Measurements from ENCODE around the gene WNT9B. TPM values are rescaled to one million over a fixed set of nuclear protein-coding genes. Genes with fewer than 3 reads are reported as not detected.

WNT9B gene
- total and polyA plus RNA-seq, 2 of the 13 experiments (the other 11 are each of a cell fraction or from before 2014, with no cell fraction given), result not detected

DNA sequence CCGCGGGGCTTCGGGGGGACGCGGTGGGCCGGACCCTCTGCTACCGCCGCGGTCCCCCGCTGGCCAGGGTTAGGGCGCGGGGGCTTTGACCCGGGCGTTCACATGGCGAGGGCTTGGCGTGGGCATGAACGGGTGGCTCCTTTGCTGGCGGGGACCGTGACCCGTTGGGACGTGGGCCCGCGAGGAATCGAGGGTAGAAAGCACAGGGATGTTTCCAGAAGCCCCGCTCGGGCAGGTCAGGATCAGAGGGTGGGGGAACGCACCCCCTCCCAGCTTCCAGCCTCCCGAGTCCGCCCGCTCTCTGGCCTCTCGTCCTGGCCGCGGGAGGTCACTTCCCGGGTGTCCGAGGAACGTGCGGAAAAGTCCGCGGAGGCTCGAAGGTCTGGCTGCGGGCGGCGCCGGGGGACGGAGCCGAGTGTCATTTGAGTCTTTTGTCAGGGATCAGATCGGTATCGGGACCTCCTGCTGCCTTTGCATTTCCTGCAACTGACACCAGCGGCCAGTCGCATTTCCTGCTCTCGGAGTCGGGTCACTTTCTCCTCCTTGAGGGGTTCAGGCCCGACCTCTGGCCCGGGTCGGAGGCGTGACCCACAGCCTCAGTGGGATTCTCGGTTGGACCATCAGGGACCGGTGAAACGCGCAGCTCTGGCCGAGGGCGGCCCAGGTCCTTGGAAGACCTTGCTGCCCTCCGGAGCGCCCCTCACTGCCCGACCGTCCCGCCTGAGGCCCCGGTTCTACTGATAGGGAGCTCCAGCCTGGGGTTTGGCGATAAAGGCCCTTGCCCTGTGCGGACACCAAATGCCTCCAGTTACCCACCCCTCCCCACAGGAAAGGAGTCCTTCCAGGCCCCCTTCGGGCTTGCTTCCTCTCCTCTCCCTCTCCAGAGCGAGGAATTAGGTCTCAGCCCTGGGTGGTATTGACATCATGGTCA, 32.2 kb upstream of the WNT9B start (continued):
- peak; percentile 21 for TF ChIP-seq HNRNPLL (IDR thresholded peaks at IDR 0.05; ENCODE audit: low read depth, low read length, poor library complexity, severe bottlenecking)
- 0 out of 2 replicates have a peak, but pooled peaks have one; percentile 20 for TF ChIP-seq ZNF782 (CRISPR knock-in tag; IDR thresholded peaks at IDR 0.05; ENCODE audit: borderline replicate concordance)
- TF ChIP-seq NRL (CRISPR knock-in tag; IDR thresholded peaks at IDR 0.05; ENCODE audit: borderline replicate concordance), result peak; percentile 76; the same call in 1 of the 2 replicates
- TF ChIP-seq, protein P1, sequence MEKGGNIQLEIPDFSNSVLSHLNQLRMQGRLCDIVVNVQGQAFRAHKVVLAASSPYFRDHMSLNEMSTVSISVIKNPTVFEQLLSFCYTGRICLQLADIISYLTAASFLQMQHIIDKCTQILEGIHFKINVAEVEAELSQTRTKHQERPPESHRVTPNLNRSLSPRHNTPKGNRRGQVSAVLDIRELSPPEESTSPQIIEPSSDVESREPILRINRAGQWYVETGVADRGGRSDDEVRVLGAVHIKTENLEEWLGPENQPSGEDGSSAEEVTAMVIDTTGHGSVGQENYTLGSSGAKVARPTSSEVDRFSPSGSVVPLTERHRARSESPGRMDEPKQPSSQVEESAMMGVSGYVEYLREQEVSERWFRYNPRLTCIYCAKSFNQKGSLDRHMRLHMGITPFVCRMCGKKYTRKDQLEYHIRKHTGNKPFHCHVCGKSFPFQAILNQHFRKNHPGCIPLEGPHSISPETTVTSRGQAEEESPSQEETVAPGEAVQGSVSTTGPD (CRISPR knock-in tag; IDR thresholded peaks at IDR 0.05), result no peak
- TF ChIP-seq, protein P2, sequence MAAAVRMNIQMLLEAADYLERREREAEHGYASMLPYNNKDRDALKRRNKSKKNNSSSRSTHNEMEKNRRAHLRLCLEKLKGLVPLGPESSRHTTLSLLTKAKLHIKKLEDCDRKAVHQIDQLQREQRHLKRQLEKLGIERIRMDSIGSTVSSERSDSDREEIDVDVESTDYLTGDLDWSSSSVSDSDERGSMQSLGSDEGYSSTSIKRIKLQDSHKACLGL (CRISPR knock-in tag; IDR thresholded peaks at IDR 0.05), result no peak
- TF ChIP-seq ARHGAP35 (CRISPR knock-in tag; IDR thresholded peaks at IDR 0.05; ENCODE audit: borderline replicate concordance), result no peak
- TF ChIP-seq, protein P3, sequence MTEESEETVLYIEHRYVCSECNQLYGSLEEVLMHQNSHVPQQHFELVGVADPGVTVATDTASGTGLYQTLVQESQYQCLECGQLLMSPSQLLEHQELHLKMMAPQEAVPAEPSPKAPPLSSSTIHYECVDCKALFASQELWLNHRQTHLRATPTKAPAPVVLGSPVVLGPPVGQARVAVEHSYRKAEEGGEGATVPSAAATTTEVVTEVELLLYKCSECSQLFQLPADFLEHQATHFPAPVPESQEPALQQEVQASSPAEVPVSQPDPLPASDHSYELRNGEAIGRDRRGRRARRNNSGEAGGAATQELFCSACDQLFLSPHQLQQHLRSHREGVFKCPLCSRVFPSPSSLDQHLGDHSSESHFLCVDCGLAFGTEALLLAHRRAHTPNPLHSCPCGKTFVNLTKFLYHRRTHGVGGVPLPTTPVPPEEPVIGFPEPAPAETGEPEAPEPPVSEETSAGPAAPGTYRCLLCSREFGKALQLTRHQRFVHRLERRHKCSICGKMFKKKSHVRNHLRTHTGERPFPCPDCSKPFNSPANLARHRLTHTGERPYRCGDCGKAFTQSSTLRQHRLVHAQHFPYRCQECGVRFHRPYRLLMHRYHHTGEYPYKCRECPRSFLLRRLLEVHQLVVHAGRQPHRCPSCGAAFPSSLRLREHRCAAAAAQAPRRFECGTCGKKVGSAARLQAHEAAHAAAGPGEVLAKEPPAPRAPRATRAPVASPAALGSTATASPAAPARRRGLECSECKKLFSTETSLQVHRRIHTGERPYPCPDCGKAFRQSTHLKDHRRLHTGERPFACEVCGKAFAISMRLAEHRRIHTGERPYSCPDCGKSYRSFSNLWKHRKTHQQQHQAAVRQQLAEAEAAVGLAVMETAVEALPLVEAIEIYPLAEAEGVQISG (CRISPR knock-in tag; IDR thresholded peaks at IDR 0.05), result no peak
- no peak for TF ChIP-seq SNAI1 (CRISPR knock-in tag; IDR thresholded peaks at IDR 0.05; ENCODE audit: borderline replicate concordance)
- no peak for TF ChIP-seq BRCA1 (CRISPR knock-in tag; IDR thresholded peaks at IDR 0.05)
- no peak for TF ChIP-seq ZMYM4 (CRISPR knock-in tag; IDR thresholded peaks at IDR 0.05)
- TF ChIP-seq FOXC1 (CRISPR knock-in tag; IDR thresholded peaks at IDR 0.05; ENCODE audit: borderline replicate concordance), result no peak
- TF ChIP-seq TARDBP (CRISPR knock-in tag; IDR thresholded peaks at IDR 0.05), result 0 out of 2 replicates have a peak, but pooled peaks have one; percentile 31
- no peak for TF ChIP-seq ZNF644 (CRISPR knock-in tag; IDR thresholded peaks at IDR 0.05; ENCODE audit: low read depth)
- TF ChIP-seq, protein P4, sequence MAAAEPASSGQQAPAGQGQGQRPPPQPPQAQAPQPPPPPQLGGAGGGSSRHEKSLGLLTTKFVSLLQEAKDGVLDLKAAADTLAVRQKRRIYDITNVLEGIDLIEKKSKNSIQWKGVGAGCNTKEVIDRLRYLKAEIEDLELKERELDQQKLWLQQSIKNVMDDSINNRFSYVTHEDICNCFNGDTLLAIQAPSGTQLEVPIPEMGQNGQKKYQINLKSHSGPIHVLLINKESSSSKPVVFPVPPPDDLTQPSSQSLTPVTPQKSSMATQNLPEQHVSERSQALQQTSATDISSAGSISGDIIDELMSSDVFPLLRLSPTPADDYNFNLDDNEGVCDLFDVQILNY (CRISPR knock-in tag; conservative IDR thresholded peaks at IDR 0.05), result no peak
- TF ChIP-seq JARID2 (CRISPR knock-in tag; IDR thresholded peaks at IDR 0.05; ENCODE audit: insufficient replicate concordance), result no peak
- TF ChIP-seq ZNF33B (CRISPR knock-in tag; IDR thresholded peaks at IDR 0.05), result no peak
- no peak for TF ChIP-seq ZC3H4 (CRISPR knock-in tag; IDR thresholded peaks at IDR 0.05; ENCODE audit: borderline replicate concordance)
- no peak for TF ChIP-seq THAP11 (CRISPR knock-in tag; IDR thresholded peaks at IDR 0.05)
- no peak for TF ChIP-seq ZNF761 (CRISPR knock-in tag; conservative IDR thresholded peaks at IDR 0.05)
- no peak for TF ChIP-seq MBNL3 (CRISPR knock-in tag; conservative IDR thresholded peaks at IDR 0.05)
- no peak for TF ChIP-seq SSRP1 (CRISPR knock-in tag; IDR thresholded peaks at IDR 0.05)
